ENCODE results near the gene ZNF714.

ZNF714 gene

GRCh38 chr19:21128901-21129698, 47.1 kb downstream of the ZNF714 start:
- no peak for TF ChIP-seq EGR1 (IDR thresholded peaks at IDR 0.05)
- TF ChIP-seq NFIC (IDR thresholded peaks at IDR 0.05) = no peak

DNA sequence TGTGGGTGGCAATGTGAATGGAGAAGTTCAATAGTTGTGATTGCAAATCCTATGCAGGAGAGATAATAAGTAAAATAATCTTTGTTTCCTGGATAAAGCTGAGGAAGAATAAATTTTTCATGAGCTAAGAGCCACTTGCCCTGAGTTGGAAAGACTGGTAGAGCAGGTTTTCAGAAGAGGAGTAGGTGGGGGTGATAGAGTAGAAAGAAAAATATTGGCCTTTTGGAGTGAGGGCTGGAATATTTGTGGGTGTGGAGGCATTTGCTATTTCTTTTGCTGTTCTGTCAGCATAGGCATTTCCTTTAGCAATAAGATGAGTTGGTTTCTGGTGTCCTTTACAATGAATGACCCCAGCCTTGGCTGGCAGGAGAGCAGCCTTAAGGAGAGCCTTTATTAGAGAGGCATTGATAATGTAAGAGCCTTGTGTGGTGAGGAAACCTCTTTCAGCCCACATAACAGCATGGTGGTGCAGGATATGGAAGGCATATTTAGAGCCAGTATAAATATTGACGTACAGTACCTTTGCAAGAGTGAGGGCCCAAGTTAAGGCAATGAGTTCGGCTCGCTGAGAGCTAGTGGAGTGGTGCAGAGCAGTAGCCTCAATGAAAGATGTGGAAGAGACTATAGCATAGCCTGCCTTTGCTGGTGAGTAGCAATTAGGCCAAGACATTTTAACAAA, 48.2 kb downstream of the ZNF714 start:
- TF ChIP-seq RAD21 (IDR thresholded peaks at IDR 0.05; ENCODE audit: low read depth) = no peak
- no peak for TF ChIP-seq MAX (IDR thresholded peaks at IDR 0.05)
- TF ChIP-seq YY1 (IDR thresholded peaks at IDR 0.05; ENCODE audit: low read depth) = no peak

GRCh38 chr19:21133633-21134032, 51.6 kb downstream of the ZNF714 start:
- TF ChIP-seq MAX (IDR thresholded peaks at IDR 0.05) (no peak), REST (IDR thresholded peaks at IDR 0.05; ENCODE audit: low read depth) (no peak), FOXM1 (IDR thresholded peaks at IDR 0.05; ENCODE audit: borderline replicate concordance, low read depth) (no peak), TAF1 (IDR thresholded peaks at IDR 0.05; ENCODE audit: low read depth) (no peak), YY1 (IDR thresholded peaks at IDR 0.05; ENCODE audit: low read depth) (no peak), EGR1 (IDR thresholded peaks at IDR 0.05) (no peak), CREB1 (IDR thresholded peaks at IDR 0.05; ENCODE audit: low read depth) (no peak), ZBTB7A (IDR thresholded peaks at IDR 0.05; ENCODE audit: low read depth) (no peak), TEAD4 (IDR thresholded peaks at IDR 0.05) (no peak), NFIC (IDR thresholded peaks at IDR 0.05) (no peak), EP300 (IDR thresholded peaks at IDR 0.05; ENCODE audit: borderline replicate concordance) (no peak), RAD21 (IDR thresholded peaks at IDR 0.05; ENCODE audit: low read depth) (no peak), CEBPB (IDR thresholded peaks at IDR 0.05) (no peak), TCF12 (IDR thresholded peaks at IDR 0.05; ENCODE audit: low read depth) (no peak)
- TF ChIP-seq, protein P1, sequence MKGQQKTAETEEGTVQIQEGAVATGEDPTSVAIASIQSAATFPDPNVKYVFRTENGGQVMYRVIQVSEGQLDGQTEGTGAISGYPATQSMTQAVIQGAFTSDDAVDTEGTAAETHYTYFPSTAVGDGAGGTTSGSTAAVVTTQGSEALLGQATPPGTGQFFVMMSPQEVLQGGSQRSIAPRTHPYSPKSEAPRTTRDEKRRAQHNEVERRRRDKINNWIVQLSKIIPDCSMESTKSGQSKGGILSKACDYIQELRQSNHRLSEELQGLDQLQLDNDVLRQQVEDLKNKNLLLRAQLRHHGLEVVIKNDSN (IDR thresholded peaks at IDR 0.05) = no peak

GRCh38 chr19:21134934-21135366, 52.9 kb downstream of the ZNF714 start:
- TF ChIP-seq NFIC (IDR thresholded peaks at IDR 0.05) = no peak
- no peak for TF ChIP-seq REST (IDR thresholded peaks at IDR 0.05; ENCODE audit: low read depth)

DNA sequence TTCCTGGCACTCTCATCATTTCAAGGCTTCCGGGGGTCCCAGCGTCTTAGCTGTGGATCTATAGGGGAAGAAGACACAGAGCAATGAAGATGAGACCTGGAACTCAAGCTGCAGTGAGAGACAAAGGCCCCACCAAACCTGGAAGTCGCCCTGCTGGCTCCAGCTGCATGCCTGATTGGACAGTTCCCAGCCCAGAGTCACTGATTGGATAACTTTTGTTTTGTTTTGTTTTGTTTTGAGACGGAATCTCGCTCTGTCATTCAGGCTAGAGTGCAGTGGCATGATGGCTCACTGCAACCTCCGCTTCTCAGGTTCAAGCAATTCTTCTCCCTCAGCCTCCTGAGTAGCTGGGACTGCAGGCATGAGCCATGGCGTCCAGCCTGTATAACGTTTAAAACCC, 53.4 kb downstream of the ZNF714 start:
- TF ChIP-seq TAF1 (IDR thresholded peaks at IDR 0.05; ENCODE audit: low read depth) (no peak), FOXM1 (IDR thresholded peaks at IDR 0.05; ENCODE audit: borderline replicate concordance, low read depth) (no peak), EP300 (IDR thresholded peaks at IDR 0.05; ENCODE audit: borderline replicate concordance) (no peak), MAX (IDR thresholded peaks at IDR 0.05) (no peak), RAD21 (IDR thresholded peaks at IDR 0.05; ENCODE audit: low read depth) (no peak)

GRCh38 chr19:21138130-21138529, 56.1 kb downstream of the ZNF714 start:
- no peak for TF ChIP-seq TAF1 (IDR thresholded peaks at IDR 0.05; ENCODE audit: low read depth)
- TF ChIP-seq CEBPB (IDR thresholded peaks at IDR 0.05) = no peak

GRCh38 chr19:21141787-21142464, 59.9 kb downstream of the ZNF714 start, which contains the start of gene ZNF431:
TSS of gene ZNF431 (plus strand) at chr19:21142040. CDS start at chr19:21142184, 144 bp downstream.
- TF ChIP-seq ZBTB7A (IDR thresholded peaks at IDR 0.05; ENCODE audit: low read depth) = peak; percentile 41; the same call in 1 of the 2 replicates
- peak; percentile 53 for TF ChIP-seq YY1 (IDR thresholded peaks at IDR 0.05; ENCODE audit: low read depth)
- TF ChIP-seq TAF1 (IDR thresholded peaks at IDR 0.05; ENCODE audit: low read depth) = peak; percentile 73
- no peak for TF ChIP-seq CEBPB (IDR thresholded peaks at IDR 0.05)
